GM18907 (cell line): ENCODE results near the gene ANKRD39.
"Not testable (repeated sequence)": the region's sequence is repeated elsewhere in the genome, so short reads cannot be mapped to it uniquely, and the experiment has no call there.

Experiments
- ATAC-seq: cut with Tn5 transposase; IDR thresholded peaks from one replicate; pipeline ENCODE4 v1.9.1; 2021; ENCODE audit warnings: mild to moderate bottlenecking, moderate library complexity; ENCODE audit not compliant: unreplicated experiment

Gene ANKRD39

GRCh38 chr2:96873651-96874096 is 15.9 kb upstream of the ANKRD39 start:
- no peak for ATAC-seq

- no peak for ATAC-seq
Measured at GRCh38 chr2:96872591-96873349, 15.0 kb upstream of the ANKRD39 start.

- no peak for ATAC-seq
Measured at GRCh38 chr2:96870626-96871255, 12.9 kb upstream of the ANKRD39 start.

- ATAC-seq, result no peak
Measured at GRCh38 chr2:96869822-96870625, 12.2 kb upstream of the ANKRD39 start, which contains the start of gene SEMA4C. TSS of gene SEMA4C (minus strand) at chr2:96870080. CDS start at chr2:96867886, 2,194 bp downstream.

- ATAC-seq, result peak; percentile 8
Measured at GRCh38 chr2:96869281-96869821, 11.5 kb upstream of the ANKRD39 start.

- ATAC-seq, result peak; percentile 43
Measured at GRCh38 chr2:96868555-96869280, 10.9 kb upstream of the ANKRD39 start.

GRCh38 chr2:96867756-96868554 is 10.1 kb upstream of the ANKRD39 start:
- ATAC-seq, result peak; percentile 24

GRCh38 chr2:96866986-96867755 is 9.4 kb upstream of the ANKRD39 start:
- ATAC-seq, result no peak

- no peak for ATAC-seq
Measured at GRCh38 chr2:96866586-96866985, 8.8 kb upstream of the ANKRD39 start.

- ATAC-seq, result no peak
Measured at GRCh38 chr2:96866149-96866548, 8.3 kb upstream of the ANKRD39 start.

GRCh38 chr2:96865654-96866053 is 7.8 kb upstream of the ANKRD39 start:
- ATAC-seq, result no peak

- ATAC-seq, result no peak
Measured at GRCh38 chr2:96864343-96865091, 6.7 kb upstream of the ANKRD39 start.

GRCh38 chr2:96863575-96864342 is 5.9 kb upstream of the ANKRD39 start:
- ATAC-seq, result no peak

GRCh38 chr2:96863056-96863455 is 5.2 kb upstream of the ANKRD39 start:
- ATAC-seq, result not testable (repeated sequence)

GRCh38 chr2:96861074-96861473 is 3.3 kb upstream of the ANKRD39 start:
- no peak for ATAC-seq

GRCh38 chr2:96860065-96861029 is 2.5 kb upstream of the ANKRD39 start:
- ATAC-seq, result no peak
